GM18870 (cell line): ENCODE data around the gene PDZD7.

Experiments used
- ATAC-seq: cut with Tn5 transposase; IDR thresholded peaks from one replicate; pipeline ENCODE4 v1.9.1; 2021; ENCODE audit warnings: moderate library complexity; ENCODE audit not compliant: unreplicated experiment

Gene PDZD7

DNA sequence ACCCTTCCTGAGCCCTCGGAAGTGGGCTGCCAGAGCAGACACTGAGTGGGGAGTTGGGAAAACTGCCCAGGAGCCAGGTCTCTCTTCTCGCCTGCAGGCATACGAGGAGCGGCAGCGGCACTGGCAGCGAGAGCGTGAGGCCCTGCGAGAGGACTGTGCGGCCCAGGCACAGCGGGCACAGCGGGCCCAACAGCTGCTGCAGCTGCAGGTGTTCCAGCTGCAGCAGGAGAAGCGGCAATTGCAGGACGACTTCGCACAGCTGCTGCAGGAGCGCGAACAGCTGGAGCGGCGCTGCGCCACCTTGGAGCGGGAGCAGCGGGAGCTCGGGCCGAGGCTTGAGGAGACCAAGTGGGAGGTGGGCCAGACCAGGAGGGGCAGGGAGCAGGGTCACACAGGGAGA, 25.6 kb downstream of the PDZD7 start:
- ATAC-seq: no peak

DNA sequence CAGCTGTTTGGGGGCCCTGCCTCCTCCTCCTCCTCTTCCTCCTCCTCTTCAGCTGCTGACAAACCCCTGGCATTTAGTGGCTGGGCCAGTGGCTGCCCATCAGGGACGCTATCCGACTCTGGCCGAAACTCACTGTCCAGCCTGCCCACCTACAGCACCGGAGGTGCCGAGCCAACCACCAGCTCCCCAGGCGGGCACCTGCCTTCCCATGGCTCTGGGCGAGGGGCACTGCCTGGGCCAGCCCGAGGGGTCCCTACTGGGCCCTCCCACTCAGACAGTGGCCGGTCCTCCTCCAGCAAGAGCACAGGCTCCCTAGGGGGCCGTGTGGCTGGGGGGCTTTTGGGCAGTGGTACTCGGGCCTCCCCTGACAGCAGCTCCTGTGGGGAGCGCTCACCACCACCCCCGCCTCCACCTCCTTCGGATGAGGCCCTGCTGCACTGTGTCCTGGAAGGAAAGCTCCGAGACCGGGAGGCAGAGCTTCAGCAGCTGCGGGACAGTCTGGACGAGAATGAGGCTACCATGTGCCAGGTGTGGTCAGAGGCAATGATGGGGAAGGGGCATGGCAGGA, 27.2 kb downstream of the PDZD7 start:
- no peak for ATAC-seq

DNA sequence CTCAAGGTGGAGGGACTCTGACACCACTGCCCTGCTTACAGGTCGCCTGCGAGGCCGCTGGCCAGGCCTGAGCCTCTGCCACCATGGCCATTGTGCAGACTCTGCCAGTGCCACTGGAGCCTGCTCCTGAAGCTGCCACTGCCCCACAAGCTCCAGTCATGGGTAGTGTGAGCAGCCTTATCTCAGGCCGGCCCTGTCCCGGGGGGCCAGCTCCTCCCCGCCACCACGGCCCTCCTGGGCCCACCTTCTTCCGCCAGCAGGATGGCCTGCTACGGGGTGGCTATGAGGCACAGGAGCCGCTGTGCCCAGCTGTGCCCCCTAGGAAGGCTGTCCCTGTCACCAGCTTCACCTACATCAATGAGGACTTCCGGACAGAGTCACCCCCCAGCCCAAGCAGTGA, 28.5 kb downstream of the PDZD7 start:
- no peak for ATAC-seq

DNA sequence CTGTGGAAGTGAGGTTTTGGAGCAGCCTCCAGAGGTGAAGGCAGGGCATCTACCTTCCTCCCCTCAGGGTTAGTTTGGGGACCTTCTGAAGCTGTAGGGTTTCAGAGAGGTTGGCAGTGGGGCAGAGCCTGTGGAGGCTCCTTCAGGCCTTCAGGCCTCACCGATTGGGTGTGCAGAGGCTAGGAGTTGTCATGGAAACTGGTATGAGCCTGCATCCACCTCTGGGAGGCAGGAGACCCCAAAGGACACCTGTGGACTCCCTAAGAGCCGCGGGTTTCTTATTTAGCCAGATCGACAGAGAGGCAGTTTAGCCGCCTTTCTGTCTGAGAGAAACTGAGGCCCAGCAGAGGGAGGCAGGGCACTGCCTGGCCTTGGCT, 29.3 kb downstream of the PDZD7 start:
- no peak for ATAC-seq

DNA sequence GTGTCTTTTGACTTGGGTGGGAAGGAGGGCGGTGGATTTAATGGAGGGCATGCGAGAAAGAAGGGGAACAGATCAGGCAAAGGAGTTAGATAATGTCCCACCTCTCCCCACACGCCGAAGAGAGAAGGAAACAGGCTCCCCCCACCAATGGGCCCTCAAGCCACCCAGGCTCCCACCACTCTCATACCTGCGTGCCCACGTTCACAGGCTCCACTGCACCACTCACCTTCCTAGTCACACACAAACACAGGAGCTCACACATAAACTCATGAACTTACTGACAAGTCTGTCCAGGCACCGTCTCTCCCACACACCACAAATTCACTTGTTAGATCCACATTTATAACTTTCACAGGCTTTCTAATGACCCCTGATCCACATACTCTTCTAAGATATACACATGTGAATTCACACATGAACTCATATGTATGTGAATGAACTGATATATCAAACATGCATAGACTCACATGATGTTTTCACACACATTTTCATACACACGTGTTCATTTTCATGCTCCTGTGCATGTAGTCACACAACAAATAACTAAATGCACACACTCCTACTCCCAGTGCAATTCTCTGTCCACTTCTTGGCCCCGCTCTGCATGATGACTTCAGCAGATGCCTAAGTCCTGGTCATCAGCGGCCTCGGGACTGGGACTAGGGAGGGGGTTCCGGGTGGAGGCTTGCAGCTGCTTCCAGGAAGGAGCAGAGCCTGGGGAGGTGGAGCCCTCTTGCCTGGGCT, 29.8 kb downstream of the PDZD7 start:
- ATAC-seq: no peak

DNA sequence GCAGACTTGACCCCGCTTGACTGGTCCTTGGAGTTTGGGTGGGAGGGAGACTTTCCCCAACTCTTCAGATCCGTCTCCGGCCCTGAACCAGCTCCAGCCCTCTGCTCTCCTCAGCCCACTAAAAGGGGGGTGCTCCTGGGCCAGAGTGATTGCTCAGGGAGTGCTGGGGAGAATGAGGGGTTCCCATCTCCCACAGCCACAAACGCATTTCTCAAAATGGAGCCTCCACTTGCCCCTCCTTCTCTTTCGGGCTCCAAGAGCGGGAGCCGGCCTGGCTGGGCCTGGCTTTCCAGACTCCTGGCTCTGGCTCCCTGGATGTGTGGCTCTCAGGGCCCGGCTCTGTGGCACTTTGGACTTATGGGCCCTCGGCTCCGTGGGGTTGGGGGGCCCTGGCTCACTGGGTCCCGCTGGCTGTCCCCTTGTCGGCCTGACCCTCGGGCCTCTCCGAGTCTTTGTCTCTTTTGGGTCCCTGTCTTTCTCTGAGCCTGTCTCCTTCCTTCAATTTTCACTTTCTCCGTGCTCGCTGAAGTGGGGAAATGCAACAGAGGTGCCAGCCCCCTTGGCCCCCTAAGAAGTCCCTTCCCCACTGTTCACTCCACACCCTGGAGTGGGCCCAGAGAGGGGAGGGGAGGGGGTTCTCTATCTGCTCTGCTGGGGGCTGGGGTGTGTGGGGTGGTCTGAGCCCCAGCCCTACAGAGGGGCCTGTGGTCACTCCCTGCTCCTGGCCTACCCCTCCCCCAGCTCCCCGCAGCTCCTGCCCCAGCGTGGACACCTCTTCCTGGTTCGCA, 30.6 kb downstream of the PDZD7 start:
- no peak for ATAC-seq

DNA sequence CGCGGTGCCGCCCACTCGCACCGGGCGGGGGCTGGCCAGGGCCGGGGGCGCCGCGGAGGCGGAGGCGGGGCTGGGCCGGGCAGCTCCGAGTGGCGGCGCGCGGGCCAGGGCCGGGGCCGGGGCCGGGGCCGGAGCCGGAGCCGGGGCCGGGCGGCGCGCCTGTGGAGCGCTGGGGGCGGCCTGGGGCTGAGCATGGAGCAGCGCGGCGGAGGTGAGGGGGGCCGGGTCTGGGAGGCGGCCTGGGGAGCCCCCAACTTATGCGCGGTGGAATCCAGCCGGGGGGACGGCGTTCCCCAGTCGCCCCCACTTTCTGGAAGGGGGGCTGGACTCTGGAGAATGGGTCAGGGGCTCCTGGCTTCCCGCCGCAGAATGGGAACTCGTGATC, 31.2 kb downstream of the PDZD7 start, which contains the start of gene LZTS2:
Gene LZTS2 (plus strand): TSS at position 67 of the 385 bp plus-strand sequence. CDS start 2,731 bp downstream, outside the sequence.
- no peak for ATAC-seq

DNA sequence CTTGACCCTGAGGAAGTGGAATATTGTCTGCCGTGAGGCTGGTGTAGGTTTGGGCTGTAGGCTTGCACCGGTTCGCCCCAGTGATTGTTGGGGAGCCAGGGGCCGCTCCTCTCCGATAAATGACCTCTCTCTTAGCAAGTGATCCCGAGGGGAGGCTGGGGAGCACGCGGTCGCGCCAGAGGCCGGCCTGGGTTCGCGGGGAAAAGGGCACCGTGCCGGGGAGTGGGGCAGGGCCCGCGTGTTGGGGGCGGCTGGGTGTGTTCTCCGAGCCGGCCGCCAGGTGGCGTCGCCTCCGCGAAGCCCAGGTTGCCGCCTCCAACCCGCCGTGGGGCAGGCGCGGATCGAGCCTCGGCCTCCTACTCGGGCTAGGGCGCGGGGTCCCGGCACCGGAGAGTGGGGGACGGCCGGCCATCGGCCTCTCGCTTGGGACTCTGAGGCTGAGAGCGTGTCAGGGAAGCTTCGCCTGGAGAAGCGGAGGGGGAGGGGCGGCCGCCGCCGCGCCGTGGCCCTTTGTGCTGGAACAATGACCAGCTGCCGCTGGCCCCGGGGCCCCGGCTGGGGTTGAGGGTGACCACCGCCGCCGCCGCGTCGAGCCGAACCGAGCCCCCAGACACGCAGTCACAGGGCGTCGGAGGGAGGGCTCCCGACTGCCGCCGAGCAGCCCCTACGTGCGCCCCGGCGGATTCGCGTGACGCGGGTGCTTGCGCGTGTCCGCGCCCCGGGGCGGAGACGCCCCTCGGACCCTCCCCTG, 31.8 kb downstream of the PDZD7 start:
- no peak for ATAC-seq

DNA sequence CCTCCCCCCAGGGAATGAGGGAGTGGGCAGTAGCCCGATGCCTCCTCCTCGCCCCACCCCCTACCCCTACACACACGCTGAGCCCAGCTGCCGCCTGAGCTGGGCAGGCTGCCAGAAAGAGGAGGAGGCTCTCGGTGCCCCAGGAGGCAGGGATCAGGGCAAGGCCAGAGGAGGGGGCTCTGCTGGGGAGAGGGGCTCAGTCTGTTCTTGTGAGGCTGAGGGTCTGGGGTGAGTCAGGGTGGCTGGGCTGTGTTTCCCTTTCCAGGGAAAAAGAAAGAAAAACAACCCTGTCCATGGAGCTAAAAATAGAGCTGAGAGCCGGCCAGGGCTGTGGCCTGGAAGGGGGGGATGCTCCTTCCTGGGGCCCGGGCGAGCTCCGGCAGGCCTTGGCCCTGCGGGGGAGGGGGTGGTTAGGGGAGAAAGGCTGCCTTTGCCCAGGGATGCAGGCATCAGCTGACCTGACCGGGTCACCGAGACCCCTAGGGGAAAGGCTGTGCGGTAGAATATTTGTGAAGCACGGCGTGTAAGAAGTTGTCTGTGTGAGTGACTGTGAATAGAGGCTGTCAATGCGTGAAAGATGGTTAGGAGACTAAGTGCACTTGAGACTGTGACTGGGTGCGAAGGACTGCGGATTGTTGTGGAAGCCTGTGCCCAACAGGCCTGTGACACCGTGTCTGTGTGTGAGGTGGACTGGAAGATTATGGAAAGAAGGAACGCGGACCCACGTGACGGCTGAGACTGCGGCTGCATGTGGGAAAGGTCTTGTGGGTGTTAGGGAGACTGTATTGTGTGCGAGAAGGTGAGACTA, 32.5 kb downstream of the PDZD7 start:
- no peak for ATAC-seq

DNA sequence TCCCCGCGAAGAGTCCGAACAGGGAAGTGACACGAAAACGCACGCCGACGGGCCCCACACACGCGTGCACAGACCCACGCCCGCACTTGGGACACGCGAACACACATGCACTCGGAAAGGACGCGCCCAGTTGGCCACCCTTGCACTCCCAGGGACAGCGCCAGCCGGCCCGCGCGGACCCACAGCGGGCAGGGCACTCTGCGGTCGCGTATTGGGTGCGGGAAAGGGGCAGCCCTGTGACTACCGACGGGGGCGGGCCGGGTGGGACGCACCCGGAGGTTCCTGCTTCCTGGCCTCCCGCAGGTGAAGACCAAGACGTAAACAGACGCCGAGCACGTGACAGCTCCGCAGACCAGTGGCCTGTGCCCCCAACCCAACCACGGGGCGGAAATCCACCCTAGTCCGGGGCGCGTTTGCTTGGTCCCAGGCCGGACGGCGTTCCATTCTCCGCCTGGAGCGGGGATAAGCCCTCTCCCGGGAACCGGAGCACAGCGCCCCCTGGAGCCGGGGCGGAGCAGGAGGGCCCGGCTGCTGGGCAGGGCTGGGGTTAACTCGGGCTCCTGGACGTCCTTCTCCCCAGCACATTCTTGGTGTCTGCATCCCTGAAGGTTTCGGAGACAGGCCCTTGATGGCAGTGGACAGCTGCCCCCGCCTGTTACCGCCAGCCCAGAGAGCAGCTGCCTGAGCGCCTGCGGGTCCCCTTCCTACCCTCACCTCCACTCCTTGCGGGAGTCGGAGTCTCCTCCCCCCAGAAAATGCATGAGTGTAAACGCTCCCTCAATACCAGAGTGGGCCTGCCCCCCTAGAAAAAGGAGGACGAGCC, 33.4 kb downstream of the PDZD7 start:
- ATAC-seq: no peak

DNA sequence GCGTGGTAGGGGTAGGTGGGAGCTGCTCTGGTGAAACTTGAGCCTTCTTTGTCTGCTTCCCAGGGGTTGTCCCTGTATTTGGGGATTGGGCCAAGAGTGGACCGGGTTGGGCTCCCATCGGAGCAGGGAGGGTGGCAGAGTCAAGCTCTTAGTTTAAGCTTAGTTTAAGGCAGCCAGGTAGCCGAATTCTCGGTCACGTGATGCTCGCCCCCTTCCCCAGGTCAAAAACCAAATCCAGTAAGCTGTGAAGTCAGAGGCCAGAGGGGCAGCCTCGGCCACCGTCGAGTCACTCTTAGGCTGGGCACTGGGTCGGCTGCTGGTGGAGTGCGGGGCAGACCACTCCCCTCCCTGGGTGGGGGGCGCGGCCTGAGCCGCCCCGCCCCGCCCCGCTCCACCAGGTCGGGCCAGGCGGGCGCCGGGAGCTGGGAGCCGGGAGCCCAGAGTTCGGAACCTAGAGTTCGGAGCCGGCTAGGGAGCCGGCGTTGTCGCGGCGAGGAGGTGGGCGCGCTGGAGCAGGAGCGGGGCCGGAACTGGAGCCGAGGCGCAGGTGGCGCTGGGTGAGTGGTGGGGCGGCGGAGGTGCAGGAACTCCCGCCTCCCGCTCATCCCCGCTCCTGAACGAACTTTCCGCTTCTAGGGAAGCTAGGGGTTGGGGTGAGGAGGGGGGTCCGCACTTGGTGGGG, 34.1 kb downstream of the PDZD7 start:
- ATAC-seq: no peak

DNA sequence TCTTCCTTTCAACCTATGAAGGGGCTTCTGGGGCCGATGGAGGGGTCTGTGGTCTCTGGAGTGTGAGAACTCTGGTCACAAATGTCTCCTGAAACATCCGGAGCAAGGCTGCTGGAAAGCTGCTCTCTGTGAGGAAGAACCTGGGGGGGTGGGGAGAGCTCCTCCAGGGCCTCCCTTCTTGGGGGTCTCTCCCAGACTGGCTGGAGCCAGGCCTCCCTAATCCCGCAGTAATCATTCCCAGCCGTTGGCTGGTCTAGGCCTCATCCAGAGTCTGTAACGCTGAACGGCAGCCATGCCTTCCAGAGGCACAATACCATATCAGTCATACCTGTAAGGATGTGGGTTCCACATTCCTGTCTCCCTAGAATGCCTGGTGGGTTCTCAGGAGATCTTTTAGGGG, 35.7 kb downstream of the PDZD7 start:
- no peak for ATAC-seq

DNA sequence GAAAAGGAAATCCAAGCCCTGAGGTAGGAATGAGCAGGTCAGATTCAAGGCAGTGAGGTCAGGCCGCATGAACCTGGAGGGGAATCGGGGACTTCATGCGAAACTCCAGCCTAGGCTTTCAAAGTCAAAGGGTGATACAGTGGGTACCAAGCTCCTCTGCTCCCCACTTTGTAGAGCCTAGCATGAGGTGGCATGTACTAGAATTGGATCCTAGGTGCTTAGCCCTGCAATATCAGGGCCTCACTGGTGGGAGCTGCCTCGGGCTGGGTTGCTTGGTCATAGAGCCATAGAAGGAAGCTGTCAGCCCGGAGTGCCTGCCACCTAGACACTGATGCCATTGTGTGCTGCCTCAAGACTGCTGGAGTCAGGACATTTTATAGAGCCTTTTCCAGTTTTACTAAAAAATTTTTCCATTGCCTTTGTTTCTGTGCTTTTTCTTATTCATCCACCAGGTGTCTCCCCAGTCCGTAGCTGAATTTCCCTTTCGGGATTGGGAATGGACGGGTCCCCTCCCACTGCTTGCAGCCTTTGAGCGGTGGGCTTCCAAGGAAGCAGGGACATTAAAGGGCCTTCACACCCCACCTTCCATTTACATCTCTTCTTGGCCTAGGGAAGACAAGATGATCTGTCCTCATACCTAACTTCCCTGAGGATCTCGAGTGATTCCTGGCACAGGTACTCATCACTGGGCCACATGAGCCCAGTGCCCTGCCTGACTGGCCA, 36.8 kb downstream of the PDZD7 start:
- ATAC-seq: no peak

DNA sequence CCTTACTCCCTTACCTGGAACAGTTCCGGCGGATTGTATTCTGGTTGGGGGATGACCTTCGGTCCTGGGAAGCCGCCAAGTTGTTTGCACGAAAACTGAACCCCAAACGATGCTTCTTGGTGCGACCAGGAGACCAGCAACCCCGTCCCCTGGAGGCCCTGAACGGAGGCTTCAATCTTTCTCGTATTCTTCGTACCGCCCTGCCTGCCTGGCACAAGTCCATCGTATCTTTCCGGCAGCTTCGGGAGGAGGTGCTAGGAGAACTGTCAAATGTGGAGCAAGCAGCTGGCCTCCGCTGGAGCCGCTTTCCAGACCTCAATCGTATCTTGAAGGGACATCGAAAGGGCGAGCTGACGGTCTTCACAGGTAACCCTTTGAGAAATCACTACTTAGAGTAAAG, 41.8 kb downstream of the PDZD7 start:
- ATAC-seq: no peak

DNA sequence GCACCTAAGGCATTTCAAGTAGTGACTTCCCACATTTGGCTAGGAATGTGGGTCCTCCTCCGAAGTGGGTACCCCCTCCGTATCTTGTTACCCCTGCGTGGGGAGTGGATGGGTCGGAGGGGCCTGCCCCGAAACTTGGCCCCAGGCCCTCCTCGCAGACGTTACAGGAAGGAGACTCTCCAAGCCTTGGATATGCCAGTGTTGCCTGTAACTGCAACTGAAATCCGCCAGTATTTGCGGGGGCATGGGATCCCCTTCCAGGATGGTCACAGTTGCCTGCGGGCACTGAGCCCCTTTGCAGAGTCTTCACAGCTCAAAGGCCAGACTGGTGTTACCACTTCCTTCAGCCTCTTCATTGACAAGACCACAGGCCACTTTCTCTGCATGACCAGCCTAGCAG, 42.8 kb downstream of the PDZD7 start:
- ATAC-seq: no peak

DNA sequence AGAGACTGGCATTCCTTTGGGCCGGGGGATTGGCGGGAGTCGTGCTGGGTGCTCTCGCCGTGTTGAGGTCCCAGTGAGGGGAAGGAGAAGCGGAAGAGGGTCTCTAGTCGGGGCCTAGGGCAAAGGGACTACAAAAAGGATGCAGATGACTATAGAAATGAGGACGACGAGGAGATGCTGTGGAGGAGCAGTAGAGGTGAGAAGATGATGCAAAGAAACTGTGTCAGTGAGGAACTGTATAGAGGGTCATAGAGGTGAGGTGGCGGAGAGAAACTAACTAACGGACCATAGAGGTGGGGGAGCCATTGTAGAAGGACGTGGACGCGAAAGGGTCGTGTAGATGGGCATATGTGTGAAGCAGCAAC, 43.3 kb downstream of the PDZD7 start:
- no peak for ATAC-seq

DNA sequence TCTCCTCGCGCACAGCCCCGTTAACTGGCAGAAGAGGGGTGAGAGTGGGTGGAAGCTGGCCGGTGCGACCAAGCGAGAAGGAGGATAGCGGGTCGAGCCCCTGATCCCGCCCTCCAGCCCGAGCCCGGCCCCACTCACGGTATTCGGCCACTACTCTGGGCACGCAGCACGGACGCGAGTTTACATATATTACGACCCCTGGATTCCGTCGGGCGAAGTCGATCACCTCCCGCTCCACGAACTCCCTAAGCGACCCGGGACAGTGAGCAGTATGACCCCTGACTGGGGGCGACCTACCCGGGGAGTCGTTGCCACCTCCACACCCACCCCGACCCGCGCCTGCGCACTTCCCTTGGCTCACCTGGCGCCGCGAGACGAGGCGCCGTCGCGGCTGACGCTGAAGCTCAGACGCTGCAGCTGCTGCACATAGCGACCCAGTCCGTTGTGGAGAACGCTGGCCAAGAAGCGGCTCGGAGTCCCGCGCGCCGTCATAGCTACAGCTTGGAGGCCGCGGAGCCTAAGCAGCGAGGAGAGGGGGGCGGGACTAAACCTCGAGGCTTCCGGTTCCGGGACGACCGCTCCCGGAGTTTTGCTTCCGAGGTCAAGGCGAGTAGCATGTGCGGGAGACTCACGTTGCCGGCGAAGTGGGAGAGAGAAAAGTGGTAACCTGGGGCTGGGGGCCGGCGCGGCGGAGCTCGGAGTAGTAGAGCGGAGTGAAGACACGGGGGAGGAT, 43.8 kb downstream of the PDZD7 start, which contains the start of the genes MRPL43 and TWNK:
Gene MRPL43 (minus strand): TSS at position 546 of the 733 bp plus-strand sequence. CDS start 54 bp downstream, at position 492.
Gene TWNK (plus strand): TSS at position 592 of the 733 bp plus-strand sequence. CDS start 668 bp downstream, outside the sequence.
- peak; percentile 60 for ATAC-seq

DNA sequence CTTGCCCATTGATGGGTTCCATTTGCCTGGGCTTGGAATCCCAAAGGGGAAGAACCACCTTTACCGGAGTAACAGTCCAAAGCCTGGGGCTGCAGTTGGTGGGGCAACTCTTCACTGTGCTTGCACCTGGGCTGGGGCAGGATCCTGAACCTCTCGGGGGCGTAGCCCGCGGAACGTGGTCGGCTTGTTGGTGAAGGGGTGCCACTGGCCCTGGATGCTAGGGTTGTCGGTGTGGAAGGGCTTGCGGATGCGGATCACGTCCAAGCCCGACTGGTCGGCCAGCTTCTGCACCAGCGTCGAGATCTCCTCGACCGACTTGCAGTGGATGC, 44.3 kb downstream of the PDZD7 start:
- no peak for ATAC-seq
